HepG2 (cell line): ENCODE measurements around the gene BRSK2. TPM values are rescaled to one million over a fixed set of nuclear protein-coding genes. Genes with fewer than 3 reads are reported as not detected.

Experiments
- HNF4G ChIP-seq, 2 experiments: sonication (generic) in 1 of 2; formaldehyde crosslinking in 1 of 2; IDR thresholded peaks; 2 replicates each; pipeline versions ENCODE4 v1.4.0 to v1.6.1; 2011 to 2020; ENCODE audit warnings: borderline replicate concordance in 2 of 2, low read depth in 2 of 2, mild to moderate bottlenecking in 2 of 2, low read length in 1 of 2, missing genetic modification reagents in 1 of 2, moderate library complexity in 1 of 2
- HNRNPH1 ChIP-seq: fragments of 200-400 bp; formaldehyde crosslinking; optimal IDR thresholded peaks from 2 replicates; pipeline ENCODE3; 2017; ENCODE audit warnings: mild to moderate bottlenecking, low read depth, low read length
- JUND ChIP-seq: sonication (generic); formaldehyde crosslinking; IDR thresholded peaks from 2 replicates; pipeline ENCODE4 v1.8.0; 2022; ENCODE audit warnings: mild to moderate bottlenecking, missing genetic modification reagents
- PHB2 ChIP-seq: fragments of 450-650 bp; IDR thresholded peaks from 2 replicates; pipeline ENCODE4 v1.6.1; 2018; ENCODE audit not compliant: partially characterized antibody
- RFXANK ChIP-seq: IDR thresholded peaks from 2 replicates; pipeline ENCODE4 v1.6.1; 2016
- SRSF1 ChIP-seq: fragments of 200-400 bp; formaldehyde crosslinking; optimal IDR thresholded peaks from 2 replicates; pipeline ENCODE3; 2017; ENCODE audit warnings: mild to moderate bottlenecking, low read depth, low read length, moderate library complexity
- TCF7 ChIP-seq: sonication (generic); IDR thresholded peaks from 2 replicates; pipeline ENCODE4 v1.6.1; 2016; ENCODE audit warnings: antibody characterized with exemption, low read depth
- YY1 ChIP-seq: IDR thresholded peaks from 2 replicates; pipeline ENCODE4 v1.6.1; 2011; ENCODE audit warnings: low read length, low read depth, moderate library complexity, mild to moderate bottlenecking; ENCODE audit not compliant: insufficient read depth, insufficient replicate concordance
- ZNF251 ChIP-seq: sonication (generic); formaldehyde crosslinking; IDR thresholded peaks from 2 replicates; pipeline ENCODE4 v1.9.0; 2021; ENCODE audit warnings: mild to moderate bottlenecking, missing genetic modification reagents
- ZNF274 ChIP-seq: sonication (generic); formaldehyde crosslinking; IDR thresholded peaks from 2 replicates; pipeline ENCODE4 v1.5.1; 2020; ENCODE audit warnings: mild to moderate bottlenecking, missing genetic modification reagents
- ZNF550 ChIP-seq: sonication (generic); formaldehyde crosslinking; IDR thresholded peaks from 2 replicates; pipeline ENCODE4 v1.4.0; 2020; ENCODE audit warnings: mild to moderate bottlenecking, missing genetic modification reagents, borderline replicate concordance
- ZNF720 ChIP-seq: sonication (generic); formaldehyde crosslinking; IDR thresholded peaks from 2 replicates; pipeline ENCODE4 v1.4.0; 2020; ENCODE audit warnings: missing genetic modification reagents
- polyA plus RNA-seq, 8 experiments: library from polyadenylated mRNA; depleted of rRNA in 3 of 8; stranded (reverse) in 7 of 8; unstranded in 1 of 8; fragments of >200 nt; fragmentation: Illumina TruSeq in 4 of 8; extraction: Trizol in 4 of 8; gene quantifications; 2 replicates each; pipeline versions ENCODE4 v1.2.1 to v1.2.3, GENCODE V29; 2011 to 2016; ENCODE audit warnings: low read depth in 4 of 8, missing spikeins in 1 of 8, mixed read lengths in 1 of 8; ENCODE audit not compliant: insufficient read depth in 1 of 8
- total RNA-seq, 5 experiments: library from RNA; depleted of rRNA; stranded (reverse); fragments of >200 nt; fragmentation: Illumina TruSeq; extraction: Trizol; gene quantifications; 2 replicates each; pipeline ENCODE4 v1.2.3, GENCODE V29; 2016; ENCODE audit warnings: low read depth in 1 of 5
- TF ChIP-seq, protein P1 (sequence below): sonication (generic); formaldehyde crosslinking; IDR thresholded peaks from 2 replicates; pipeline ENCODE4 v1.8.1; 2023; ENCODE audit warnings: mild to moderate bottlenecking, missing genetic modification reagents
- TF ChIP-seq, protein P2 (sequence below): sonication (generic); formaldehyde crosslinking; IDR thresholded peaks from 2 replicates; pipeline ENCODE4 v1.4.0; 2020; ENCODE audit warnings: missing genetic modification reagents
- TF ChIP-seq, protein P3 (sequence below): sonication (generic); formaldehyde crosslinking; IDR thresholded peaks from 2 replicates; pipeline ENCODE4 v1.8.1; 2022; ENCODE audit warnings: low read depth, mild to moderate bottlenecking, missing genetic modification reagents

The BRSK2 gene
- total and polyA plus RNA-seq, 2 of the 13 experiments (the other 11 are each of a cell fraction or from before 2014, with no cell fraction given): 0.74 to 1.1 TPM

DNA sequence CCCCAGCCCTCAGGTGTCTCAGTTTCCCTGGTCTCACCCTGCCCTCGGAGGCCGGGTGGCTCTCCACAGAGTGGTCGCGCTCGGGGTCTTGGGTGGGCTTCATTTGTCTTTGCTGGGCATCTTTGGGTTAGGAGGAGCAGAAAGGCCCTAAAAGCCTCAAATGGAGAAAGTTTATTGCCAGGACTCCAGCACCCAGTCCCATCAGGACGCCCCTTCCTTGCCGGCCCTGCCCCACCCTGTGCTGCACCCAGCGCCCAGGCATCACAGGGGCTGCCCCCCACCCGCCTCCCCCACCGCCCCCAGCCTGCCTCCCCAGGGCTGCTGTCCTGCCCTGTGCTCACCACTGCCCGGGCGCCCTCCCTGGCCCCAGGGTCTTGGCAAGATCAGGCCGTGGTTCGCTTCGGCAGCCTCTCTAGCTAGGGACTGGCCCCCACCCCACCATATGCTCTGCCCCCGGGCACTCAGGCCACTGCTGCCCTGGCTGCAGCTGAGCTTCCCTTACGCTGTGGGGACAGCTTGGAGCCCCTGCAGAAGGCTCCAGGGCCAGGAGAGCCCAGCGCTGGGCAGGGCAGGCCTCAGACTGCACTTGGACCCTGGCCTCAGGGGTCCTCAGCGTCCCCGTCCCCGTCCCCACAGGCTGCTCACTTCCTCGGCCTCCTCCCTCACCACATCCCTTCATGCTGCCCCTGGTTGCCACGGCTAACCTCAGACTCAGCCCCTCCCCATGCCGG is 65.5 kb downstream of the BRSK2 start (continued):
- TF ChIP-seq, protein P1, sequence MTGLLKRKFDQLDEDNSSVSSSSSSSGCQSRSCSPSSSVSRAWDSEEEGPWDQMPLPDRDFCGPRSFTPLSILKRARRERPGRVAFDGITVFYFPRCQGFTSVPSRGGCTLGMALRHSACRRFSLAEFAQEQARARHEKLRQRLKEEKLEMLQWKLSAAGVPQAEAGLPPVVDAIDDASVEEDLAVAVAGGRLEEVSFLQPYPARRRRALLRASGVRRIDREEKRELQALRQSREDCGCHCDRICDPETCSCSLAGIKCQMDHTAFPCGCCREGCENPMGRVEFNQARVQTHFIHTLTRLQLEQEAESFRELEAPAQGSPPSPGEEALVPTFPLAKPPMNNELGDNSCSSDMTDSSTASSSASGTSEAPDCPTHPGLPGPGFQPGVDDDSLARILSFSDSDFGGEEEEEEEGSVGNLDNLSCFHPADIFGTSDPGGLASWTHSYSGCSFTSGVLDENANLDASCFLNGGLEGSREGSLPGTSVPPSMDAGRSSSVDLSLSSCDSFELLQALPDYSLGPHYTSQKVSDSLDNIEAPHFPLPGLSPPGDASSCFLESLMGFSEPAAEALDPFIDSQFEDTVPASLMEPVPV (CRISPR knock-in tag): no peak
- TF ChIP-seq HNF4G (IDR thresholded peaks at IDR 0.05; ENCODE audit: borderline replicate concordance, low read depth, low read length) (no peak), HNF4G (CRISPR knock-in tag; IDR thresholded peaks at IDR 0.05; ENCODE audit: borderline replicate concordance, low read depth) (no peak), ZNF251 (CRISPR knock-in tag) (no peak), ZNF274 (CRISPR knock-in tag) (no peak), ZNF550 (CRISPR knock-in tag) (no peak), TCF7 (no peak), HNRNPH1 (no peak), SRSF1 (no peak), YY1 (no peak), RFXANK (CRISPR knock-in tag) (no peak), JUND (CRISPR knock-in tag) (no peak), ZNF720 (CRISPR knock-in tag) (no peak), PHB2 (no peak)
- TF ChIP-seq, protein P2, sequence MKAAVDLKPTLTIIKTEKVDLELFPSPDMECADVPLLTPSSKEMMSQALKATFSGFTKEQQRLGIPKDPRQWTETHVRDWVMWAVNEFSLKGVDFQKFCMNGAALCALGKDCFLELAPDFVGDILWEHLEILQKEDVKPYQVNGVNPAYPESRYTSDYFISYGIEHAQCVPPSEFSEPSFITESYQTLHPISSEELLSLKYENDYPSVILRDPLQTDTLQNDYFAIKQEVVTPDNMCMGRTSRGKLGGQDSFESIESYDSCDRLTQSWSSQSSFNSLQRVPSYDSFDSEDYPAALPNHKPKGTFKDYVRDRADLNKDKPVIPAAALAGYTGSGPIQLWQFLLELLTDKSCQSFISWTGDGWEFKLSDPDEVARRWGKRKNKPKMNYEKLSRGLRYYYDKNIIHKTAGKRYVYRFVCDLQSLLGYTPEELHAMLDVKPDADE: no peak
- TF ChIP-seq, protein P3, sequence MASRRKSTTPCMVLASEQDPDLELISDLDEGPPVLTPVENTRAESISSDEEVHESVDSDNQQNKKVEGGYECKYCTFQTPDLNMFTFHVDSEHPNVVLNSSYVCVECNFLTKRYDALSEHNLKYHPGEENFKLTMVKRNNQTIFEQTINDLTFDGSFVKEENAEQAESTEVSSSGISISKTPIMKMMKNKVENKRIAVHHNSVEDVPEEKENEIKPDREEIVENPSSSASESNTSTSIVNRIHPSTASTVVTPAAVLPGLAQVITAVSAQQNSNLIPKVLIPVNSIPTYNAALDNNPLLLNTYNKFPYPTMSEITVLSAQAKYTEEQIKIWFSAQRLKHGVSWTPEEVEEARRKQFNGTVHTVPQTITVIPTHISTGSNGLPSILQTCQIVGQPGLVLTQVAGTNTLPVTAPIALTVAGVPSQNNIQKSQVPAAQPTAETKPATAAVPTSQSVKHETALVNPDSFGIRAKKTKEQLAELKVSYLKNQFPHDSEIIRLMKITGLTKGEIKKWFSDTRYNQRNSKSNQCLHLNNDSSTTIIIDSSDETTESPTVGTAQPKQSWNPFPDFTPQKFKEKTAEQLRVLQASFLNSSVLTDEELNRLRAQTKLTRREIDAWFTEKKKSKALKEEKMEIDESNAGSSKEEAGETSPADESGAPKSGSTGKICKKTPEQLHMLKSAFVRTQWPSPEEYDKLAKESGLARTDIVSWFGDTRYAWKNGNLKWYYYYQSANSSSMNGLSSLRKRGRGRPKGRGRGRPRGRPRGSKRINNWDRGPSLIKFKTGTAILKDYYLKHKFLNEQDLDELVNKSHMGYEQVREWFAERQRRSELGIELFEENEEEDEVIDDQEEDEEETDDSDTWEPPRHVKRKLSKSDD (CRISPR knock-in tag): no peak
